Effector memory CD4-positive, alpha-beta T cell (primary cell): ENCODE data around the gene ZNF407.
"Not testable (repeated sequence)": the region's sequence is repeated elsewhere in the genome, so short reads cannot be mapped to it uniquely, and the experiment has no call there.

Source experiments
- DNase-seq, 3 donors: peaks; one replicate each; pipeline ENCODE4 v3.0.0-alpha.2; 2020
- H3K27ac ChIP-seq: 2 replicates; pipeline ENCODE4 v1.7.0; 2013; ENCODE audit warnings: mild to moderate bottlenecking, low read length, moderate library complexity; ENCODE audit not compliant: insufficient read depth, poor library complexity, severe bottlenecking
- H3K27me3 ChIP-seq: replicated peaks from 2 replicates; pipeline ENCODE4 v1.7.0; 2013; ENCODE audit warnings: mild to moderate bottlenecking, low read length; ENCODE audit not compliant: insufficient read depth, control insufficient read depth, poor library complexity, severe bottlenecking
- H3K36me3 ChIP-seq: 2 replicates; pipeline ENCODE4 v1.7.0; 2013; ENCODE audit warnings: mild to moderate bottlenecking, low read length, moderate library complexity; ENCODE audit not compliant: control insufficient read depth, insufficient read depth
- H3K4me1 ChIP-seq: 2 replicates; pipeline ENCODE4 v1.7.0; 2013; ENCODE audit warnings: low read length, mild to moderate bottlenecking; ENCODE audit not compliant: control insufficient read depth, insufficient read depth, poor library complexity, severe bottlenecking
- H3K4me3 ChIP-seq: 2 replicates; pipeline ENCODE4 v1.7.0; 2013; ENCODE audit warnings: low read length, low read depth, mild to moderate bottlenecking; ENCODE audit not compliant: insufficient read depth, poor library complexity, severe bottlenecking
- H3K9me3 ChIP-seq: 2 replicates; pipeline ENCODE4 v1.7.0; 2013; ENCODE audit warnings: mild to moderate bottlenecking, low read length, moderate library complexity; ENCODE audit not compliant: control insufficient read depth

The ZNF407 gene

DNA sequence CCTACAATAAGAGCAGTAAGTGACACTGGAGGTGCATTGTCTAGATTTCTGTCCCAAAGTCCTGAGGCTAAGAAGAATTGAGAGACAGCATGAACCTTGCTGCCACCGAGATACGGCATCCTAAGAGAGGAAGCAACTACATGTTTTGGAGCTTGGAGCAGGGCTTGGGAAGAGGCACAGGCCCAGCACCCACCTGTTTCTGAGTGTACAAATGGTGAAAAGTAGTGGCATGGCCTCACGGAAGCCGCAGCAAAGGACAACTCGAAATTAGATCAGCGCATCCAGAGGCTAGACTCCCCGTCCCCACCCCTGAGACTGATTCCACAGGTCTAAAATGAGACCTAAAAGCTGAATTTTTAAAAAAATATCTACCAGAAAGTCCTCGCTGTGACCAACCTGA is 483.8 kb downstream of the ZNF407 start:
- Histone ChIP-seq H3K36me3 (no peaks in the 10 kb centered on the region), H3K27me3 (no peaks in the 10 kb centered on the region), H3K9me3 (peaks cover 11% of the 10 kb centered on the region), H3K4me1 (no peaks in the 10 kb centered on the region), H3K27ac (no peak overlapping the region), H3K4me3 (no peak overlapping the region)
- no peak for DNase-seq

- DNase-seq, result no peak
- Histone ChIP-seq H3K27me3 (no peaks in the 10 kb centered on the region), H3K4me3 (no peak overlapping the region), H3K4me1 (no peaks in the 10 kb centered on the region), H3K9me3 (peaks cover 2% of the 10 kb centered on the region), H3K27ac (no peak overlapping the region), H3K36me3 (no peaks in the 10 kb centered on the region)
Observed at GRCh38 chr18:75083131-75083530, 485.5 kb downstream of the ZNF407 start.

- H3K27me3 ChIP-seq, result no peaks in the 10 kb centered on the region
Observed at GRCh38 chr18:75083761-75084160, 486.1 kb downstream of the ZNF407 start.

GRCh38 chr18:75085676-75086075 is 488.0 kb downstream of the ZNF407 start:
- not testable (repeated sequence) for H3K4me1 ChIP-seq, DNase-seq, H3K36me3 ChIP-seq, H3K27ac ChIP-seq, H3K9me3 ChIP-seq, H3K4me3 ChIP-seq, H3K27me3 ChIP-seq

More at GRCh38 chr18:75083761-75084160, 486.1 kb downstream of the ZNF407 start:
- Histone ChIP-seq H3K4me3 (no peak overlapping the region), H3K27ac (no peak overlapping the region), H3K9me3 (no peaks in the 10 kb centered on the region), H3K36me3 (no peaks in the 10 kb centered on the region), H3K4me1 (no peaks in the 10 kb centered on the region)
- DNase-seq, result no peak

DNA sequence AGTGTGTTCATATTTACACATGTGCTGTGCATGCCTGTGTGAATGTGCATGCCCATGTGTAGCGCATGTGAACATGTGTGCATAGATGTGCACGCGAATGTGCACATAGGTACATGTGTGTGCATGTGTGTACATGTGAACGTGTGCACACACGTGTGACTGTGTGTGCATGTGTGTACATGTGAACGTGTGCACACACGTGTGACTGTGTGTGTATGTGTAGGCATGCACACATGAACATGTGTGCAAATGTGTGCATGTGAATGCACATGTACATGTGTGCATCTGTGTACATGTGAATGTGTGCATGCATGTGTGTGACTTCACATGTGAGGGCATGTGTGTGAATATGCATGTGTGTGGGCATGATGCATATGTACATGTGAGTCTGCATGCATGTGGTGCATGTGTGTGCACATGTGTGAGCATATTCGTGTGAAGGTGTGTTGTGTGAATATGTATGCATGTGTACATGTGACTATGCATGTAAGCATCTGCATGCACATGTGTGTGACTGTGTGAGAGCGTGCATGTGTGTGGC is 488.9 kb downstream of the ZNF407 start:
- Histone ChIP-seq H3K4me1 (no peaks in the 10 kb centered on the region), H3K36me3 (no peaks in the 10 kb centered on the region), H3K27me3 (no peaks in the 10 kb centered on the region), H3K9me3 (no peaks in the 10 kb centered on the region), H3K27ac (no peak overlapping the region), H3K4me3 (no peak overlapping the region)
- DNase-seq, result no peak

- Histone ChIP-seq H3K4me3 (no peak overlapping the region), H3K36me3 (no peaks in the 10 kb centered on the region), H3K9me3 (no peaks in the 10 kb centered on the region), H3K4me1 (no peaks in the 10 kb centered on the region), H3K27ac (no peak overlapping the region), H3K27me3 (no peaks in the 10 kb centered on the region)
- DNase-seq, result no peak
Observed at GRCh38 chr18:75087119-75088020, 489.7 kb downstream of the ZNF407 start.

DNA sequence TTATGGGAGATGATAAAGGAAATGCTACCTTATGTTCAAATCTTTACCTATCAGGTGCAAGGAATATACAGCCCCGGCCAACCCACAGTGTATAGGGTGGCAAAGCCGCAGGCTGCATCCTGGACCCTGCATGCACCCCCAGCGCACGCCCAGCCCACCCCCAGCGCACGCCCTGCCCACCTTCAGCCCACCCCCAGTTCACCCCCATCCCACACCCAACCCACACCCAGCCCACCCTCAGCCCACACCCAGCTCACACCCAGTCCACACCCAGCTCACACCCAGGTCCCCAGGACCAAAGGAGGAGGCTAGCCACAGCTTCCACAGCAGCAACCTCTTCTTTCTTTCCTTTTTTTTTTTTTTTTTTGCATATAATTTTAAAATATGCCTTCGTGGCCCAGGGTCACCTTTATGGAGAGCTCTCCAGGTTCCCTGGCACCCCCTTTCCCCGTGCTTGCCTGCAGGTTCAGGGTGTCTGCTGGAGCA is 490.4 kb downstream of the ZNF407 start:
- no peak for DNase-seq
- Histone ChIP-seq H3K36me3 (no peaks in the 10 kb centered on the region), H3K4me1 (no peaks in the 10 kb centered on the region), H3K9me3 (no peaks in the 10 kb centered on the region), H3K27ac (no peak overlapping the region), H3K27me3 (no peaks in the 10 kb centered on the region), H3K4me3 (no peak overlapping the region)

DNA sequence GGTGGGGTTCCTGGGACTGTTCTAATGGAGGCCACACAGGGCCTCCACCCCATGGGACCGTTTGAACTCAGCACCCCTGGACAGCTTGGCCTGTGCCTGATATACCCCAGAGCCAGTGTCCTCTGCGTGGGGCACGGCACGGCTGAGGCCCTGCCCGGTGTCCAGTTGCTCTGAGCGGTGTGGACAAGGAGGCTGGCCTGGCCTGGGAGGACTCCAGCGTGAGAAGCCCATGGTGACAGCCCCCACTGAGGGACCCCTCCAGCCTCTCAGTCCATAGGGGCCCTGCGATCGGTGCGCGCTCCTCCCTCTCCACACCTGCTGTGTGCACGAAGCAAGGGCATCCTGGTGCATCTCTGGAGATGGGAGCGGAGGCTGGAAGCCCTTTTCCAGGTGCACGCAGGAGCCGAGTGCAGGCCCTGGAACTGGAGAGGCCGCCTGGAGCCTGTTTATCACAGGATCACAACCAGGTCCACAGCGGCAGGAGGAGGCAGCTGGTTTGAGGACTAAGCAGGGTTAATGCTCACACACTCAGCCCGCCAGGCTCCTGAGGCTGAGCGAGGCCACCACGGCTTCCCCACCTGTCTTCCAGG is 491.0 kb downstream of the ZNF407 start:
- no peaks in the 10 kb centered on the region for H3K27me3 ChIP-seq
- H3K9me3 ChIP-seq, result no peaks in the 10 kb centered on the region
- no peak for DNase-seq
- no peak overlapping the region for H3K4me3 ChIP-seq
- H3K4me1 ChIP-seq, result no peaks in the 10 kb centered on the region
- H3K27ac ChIP-seq, result no peak overlapping the region
- no peaks in the 10 kb centered on the region for H3K36me3 ChIP-seq

DNA sequence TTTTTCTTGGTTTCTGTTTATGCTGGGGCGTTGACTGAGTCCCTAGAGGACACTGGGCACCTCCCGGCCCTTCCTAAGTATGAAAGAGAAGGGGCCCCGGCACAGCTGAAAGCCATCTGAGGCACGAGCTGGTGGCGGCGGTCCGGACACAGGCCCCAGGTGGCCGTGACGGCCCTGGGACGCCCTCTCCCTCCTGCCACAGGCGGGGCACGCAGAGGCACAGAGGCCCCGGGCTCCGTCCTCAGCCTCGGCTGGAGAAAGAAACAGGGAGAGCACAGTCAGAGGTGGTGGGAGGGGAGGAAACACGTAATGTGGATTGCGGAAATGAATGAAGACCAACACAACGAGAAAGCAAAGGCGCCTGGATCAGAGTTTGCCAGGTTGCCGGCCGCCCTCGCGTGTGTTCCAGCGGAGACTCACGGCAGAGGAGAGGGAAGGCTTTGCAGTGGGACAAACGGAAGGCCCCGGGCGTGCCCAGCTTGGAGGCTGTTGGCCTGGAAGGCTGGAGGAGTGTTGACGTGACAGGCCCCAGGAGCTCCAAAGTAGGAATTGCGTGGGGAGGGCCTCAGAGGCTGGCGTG is 492.2 kb downstream of the ZNF407 start:
- H3K4me1 ChIP-seq, result no peaks in the 10 kb centered on the region
- H3K27me3 ChIP-seq, result no peaks in the 10 kb centered on the region
- H3K9me3 ChIP-seq, result no peaks in the 10 kb centered on the region
- no peaks in the 10 kb centered on the region for H3K36me3 ChIP-seq
- H3K27ac ChIP-seq, result no peak overlapping the region
- H3K4me3 ChIP-seq, result no peak overlapping the region
- DNase-seq, result no peak

DNA sequence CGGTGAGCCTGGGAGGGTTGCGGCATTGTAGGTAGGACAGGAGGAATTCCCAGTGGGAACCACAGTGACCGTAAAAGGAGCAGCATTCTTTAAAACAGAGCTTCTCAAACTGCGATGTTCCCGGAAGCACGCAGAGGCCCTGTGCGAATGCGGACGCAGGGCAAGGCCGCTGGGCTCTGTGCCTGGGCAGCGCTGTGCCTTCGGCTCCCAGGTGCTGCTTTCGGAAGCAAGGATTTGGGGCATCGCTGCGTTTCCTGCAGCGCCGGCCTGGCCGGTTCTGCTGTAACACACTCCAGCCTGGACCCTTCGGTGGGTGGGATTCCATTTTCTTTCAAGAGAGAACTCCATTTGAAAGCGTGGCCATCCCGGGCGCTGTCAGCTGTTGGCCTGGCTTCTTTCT is 492.7 kb downstream of the ZNF407 start:
- Histone ChIP-seq H3K27ac (no peak overlapping the region), H3K4me1 (no peaks in the 10 kb centered on the region), H3K9me3 (no peaks in the 10 kb centered on the region), H3K36me3 (no peaks in the 10 kb centered on the region), H3K4me3 (no peak overlapping the region), H3K27me3 (no peaks in the 10 kb centered on the region)
- DNase-seq, result no peak
